Tibial nerve (tissue), 3 donors: ENCODE measurements around the gene ABCF2.

Experiments
- POLR2A ChIP-seq, 2 donors: fragments of 450-650 bp; IDR thresholded peaks; one replicate each; pipeline ENCODE4 v1.6.1; 2017; ENCODE audit warnings: antibody characterized with exemption in 2 of 2, mild to moderate bottlenecking in 2 of 2, moderate library complexity in 2 of 2
- TF ChIP-seq, protein P1 (sequence below), 5 experiments: fragments of 200-600 bp in 3 of 5; fragments of 450-650 bp in 2 of 5; sonication (generic) in 3 of 5; IDR thresholded peaks; one replicate each; pipeline ENCODE4 v1.5.1; 2016 to 2019; ENCODE audit warnings: antibody characterized with exemption in 5 of 5, mild to moderate bottlenecking in 3 of 5, moderate library complexity in 2 of 5

DNA sequence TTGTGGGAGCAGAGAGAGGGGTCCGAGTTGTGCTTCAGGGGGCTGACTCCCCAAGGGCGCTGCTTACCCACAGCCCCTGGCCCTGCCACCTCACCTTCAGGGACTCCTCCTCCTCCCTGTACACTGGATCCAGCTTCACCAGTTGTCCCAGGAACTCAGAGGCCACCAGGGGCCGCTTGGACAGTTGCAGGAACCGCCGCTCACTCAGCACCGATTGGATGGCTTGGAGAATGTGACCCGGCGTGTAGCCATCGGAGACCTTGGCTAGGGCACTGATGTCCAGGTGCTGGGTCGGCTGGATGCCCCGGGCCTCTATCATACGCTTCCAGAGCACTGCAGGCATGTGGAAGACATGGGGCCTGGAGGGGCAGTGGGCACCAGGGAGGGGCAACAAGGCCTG is 35.5 kb downstream of the ABCF2 start:
- TF ChIP-seq, protein P1, sequence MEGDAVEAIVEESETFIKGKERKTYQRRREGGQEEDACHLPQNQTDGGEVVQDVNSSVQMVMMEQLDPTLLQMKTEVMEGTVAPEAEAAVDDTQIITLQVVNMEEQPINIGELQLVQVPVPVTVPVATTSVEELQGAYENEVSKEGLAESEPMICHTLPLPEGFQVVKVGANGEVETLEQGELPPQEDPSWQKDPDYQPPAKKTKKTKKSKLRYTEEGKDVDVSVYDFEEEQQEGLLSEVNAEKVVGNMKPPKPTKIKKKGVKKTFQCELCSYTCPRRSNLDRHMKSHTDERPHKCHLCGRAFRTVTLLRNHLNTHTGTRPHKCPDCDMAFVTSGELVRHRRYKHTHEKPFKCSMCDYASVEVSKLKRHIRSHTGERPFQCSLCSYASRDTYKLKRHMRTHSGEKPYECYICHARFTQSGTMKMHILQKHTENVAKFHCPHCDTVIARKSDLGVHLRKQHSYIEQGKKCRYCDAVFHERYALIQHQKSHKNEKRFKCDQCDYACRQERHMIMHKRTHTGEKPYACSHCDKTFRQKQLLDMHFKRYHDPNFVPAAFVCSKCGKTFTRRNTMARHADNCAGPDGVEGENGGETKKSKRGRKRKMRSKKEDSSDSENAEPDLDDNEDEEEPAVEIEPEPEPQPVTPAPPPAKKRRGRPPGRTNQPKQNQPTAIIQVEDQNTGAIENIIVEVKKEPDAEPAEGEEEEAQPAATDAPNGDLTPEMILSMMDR (IDR thresholded peaks at IDR 0.05): no peak
- TF ChIP-seq POLR2A (IDR thresholded peaks at IDR 0.05): no peak
